ENCODE data around the gene RACGAP1.

The RACGAP1 gene

GRCh38 chr12:50061171-50061570, 35.9 kb upstream of the RACGAP1 start:
- no peak overlapping the region for H3K4me3 ChIP-seq (replicated peaks in 1 of 2; ENCODE audit: low read depth in 2 of 2, low read length in 2 of 2)
- peak in 1 of 2 donors; percentile 70 for DNase-seq (ENCODE audit: low read depth in 2 of 2)
- TF ChIP-seq CTCF (IDR thresholded peaks at IDR 0.05; ENCODE audit: low read depth, low read length), result no peak

- no peak for DNase-seq (ENCODE audit: low read depth in 2 of 2)
- TF ChIP-seq CTCF (IDR thresholded peaks at IDR 0.05; ENCODE audit: low read depth, low read length), result no peak
- no peak overlapping the region for H3K4me3 ChIP-seq (replicated peaks in 1 of 2; ENCODE audit: low read depth in 2 of 2, low read length in 2 of 2)
These were observed 34.8 kb upstream of the RACGAP1 start for GRCh38 chr12:50060120-50060468.

- DNase-seq (ENCODE audit: low read depth in 2 of 2), result no peak
- TF ChIP-seq CTCF (IDR thresholded peaks at IDR 0.05; ENCODE audit: low read depth, low read length), result no peak
- H3K4me3 ChIP-seq (replicated peaks in 1 of 2; ENCODE audit: low read depth in 2 of 2, low read length in 2 of 2), result no peak overlapping the region
These were observed 34.3 kb upstream of the RACGAP1 start for GRCh38 chr12:50059440-50060119.

- H3K4me3 ChIP-seq (replicated peaks in 1 of 2; ENCODE audit: low read depth in 2 of 2, low read length in 2 of 2), result no peak overlapping the region
- DNase-seq (ENCODE audit: low read depth in 2 of 2), result no peak
- no peak for TF ChIP-seq CTCF (IDR thresholded peaks at IDR 0.05; ENCODE audit: low read depth, low read length)
These were observed 33.5 kb upstream of the RACGAP1 start for GRCh38 chr12:50058743-50059312.

- no peak for TF ChIP-seq CTCF (IDR thresholded peaks at IDR 0.05; ENCODE audit: low read depth, low read length)
- no peak for DNase-seq (ENCODE audit: low read depth in 2 of 2)
- peak overlapping the region; percentile 55 to 63 for H3K4me3 ChIP-seq (replicated peaks in 1 of 2; ENCODE audit: low read depth in 2 of 2, low read length in 2 of 2)
These were observed 32.8 kb upstream of the RACGAP1 start for GRCh38 chr12:50057896-50058670.

- peak within 1 kb of the TSS; percentile 63 for H3K4me3 ChIP-seq (replicated peaks in 1 of 2; ENCODE audit: low read depth in 2 of 2, low read length in 2 of 2)
- DNase-seq (ENCODE audit: low read depth in 2 of 2), result peak; percentile 63 to 77
- TF ChIP-seq CTCF (IDR thresholded peaks at IDR 0.05; ENCODE audit: low read depth, low read length), result no peak
These were observed 31.9 kb upstream of the RACGAP1 start, which contains the start of gene ASIC1 for GRCh38 chr12:50057000-50057841. Gene ASIC1 (plus strand): TSS chr12:50057596. CDS start chr12:50058767, 1,171 bp downstream.

Measured in cardiac fibroblast (primary cell).